GM21723 (cell line): ENCODE results near the gene GTF2A1.
"Not testable (repeated sequence)": the region's sequence is repeated elsewhere in the genome, so short reads cannot be mapped to it uniquely, and the experiment has no call there.

Experiments
- ATAC-seq: cut with Tn5 transposase; IDR thresholded peaks from one replicate; pipeline ENCODE4 v1.9.1; 2021; ENCODE audit warnings: mild to moderate bottlenecking, moderate library complexity; ENCODE audit not compliant: unreplicated experiment

GTF2A1 gene

GRCh38 chr14:81233615-81234014 is 12.9 kb upstream of the GTF2A1 start:
- ATAC-seq = no peak

- ATAC-seq = no peak
Observed at GRCh38 chr14:81231540-81231939, 10.8 kb upstream of the GTF2A1 start.

- ATAC-seq = no peak
Observed at GRCh38 chr14:81224222-81224621, 3.5 kb upstream of the GTF2A1 start.

DNA sequence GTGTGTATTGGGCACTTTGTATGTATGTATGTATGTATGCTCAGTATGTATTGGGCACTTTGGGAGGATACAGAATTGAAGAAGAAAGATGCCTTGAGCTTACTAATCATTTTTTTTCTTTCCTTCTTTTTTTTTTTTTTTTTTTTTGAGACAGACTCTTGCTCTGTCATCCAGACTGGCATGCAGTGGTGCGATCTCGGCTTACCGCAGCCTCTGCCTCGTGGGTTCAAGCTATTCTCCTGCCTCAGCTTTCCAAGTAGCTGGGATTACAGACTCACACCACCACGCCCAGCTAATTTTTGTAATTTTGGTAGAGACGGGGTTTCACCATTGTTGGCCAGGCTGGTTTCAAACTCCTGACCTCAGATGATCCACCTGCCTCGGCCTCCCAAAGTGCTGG is 3.0 kb upstream of the GTF2A1 start:
- ATAC-seq = not testable (repeated sequence)

GRCh38 chr14:81222691-81223090 is 1.9 kb upstream of the GTF2A1 start:
- no peak for ATAC-seq

- no peak for ATAC-seq
Observed at GRCh38 chr14:81222126-81222525, 1.4 kb upstream of the GTF2A1 start.

GRCh38 chr14:81221579-81222102 is 882 bp upstream of the GTF2A1 start:
- no peak for ATAC-seq

GRCh38 chr14:81220580-81220829 is 254 bp downstream of the GTF2A1 start:
- ATAC-seq = no peak

DNA sequence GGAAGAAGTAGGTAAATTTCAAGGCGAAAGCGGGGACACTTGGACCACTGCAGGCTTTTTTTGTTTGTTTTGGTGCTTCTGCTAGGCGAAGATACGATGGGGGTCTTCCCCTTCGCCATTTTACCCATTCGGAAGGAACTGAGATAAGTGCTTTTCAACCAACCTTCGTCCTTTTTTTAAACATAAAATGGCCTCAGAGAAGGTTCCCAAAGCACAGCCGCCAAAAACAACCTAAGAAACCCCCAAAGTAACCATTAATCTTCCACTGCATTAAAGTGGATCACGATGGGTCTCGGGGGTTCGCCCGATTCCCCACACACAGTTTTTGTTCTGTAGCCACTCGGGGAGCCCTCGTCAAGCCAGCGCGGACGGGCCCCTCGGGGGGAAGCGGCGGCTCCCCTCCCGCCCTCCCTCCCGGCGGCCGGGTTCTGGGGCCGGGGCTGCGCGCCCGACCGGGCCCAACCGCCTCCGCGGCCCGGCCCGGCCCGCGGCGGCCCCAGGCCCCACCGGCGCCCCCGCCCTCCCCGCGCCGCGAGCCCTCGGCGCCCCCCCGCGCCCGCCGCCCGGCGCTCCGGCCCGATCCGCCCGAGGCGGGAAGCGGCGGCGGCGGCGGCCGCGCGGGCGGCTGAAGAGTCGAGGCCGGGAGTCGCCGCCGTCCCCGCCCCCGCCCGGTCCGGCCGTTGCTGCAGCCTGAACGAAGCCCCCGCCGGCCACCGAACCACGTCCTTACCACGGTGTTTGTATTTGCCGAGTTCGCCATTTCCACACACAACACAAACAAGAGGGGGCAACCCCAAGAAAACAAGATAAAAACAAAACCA is 790 bp downstream of the GTF2A1 start:
- no peak for ATAC-seq

- peak; percentile 66 for ATAC-seq
Observed at GRCh38 chr14:81219210-81219758, 1.5 kb downstream of the GTF2A1 start.

- peak; percentile 62 for ATAC-seq
Observed at GRCh38 chr14:81211844-81212243, 8.9 kb downstream of the GTF2A1 start.

GRCh38 chr14:81209167-81209836 is 11.5 kb downstream of the GTF2A1 start:
- ATAC-seq = peak; percentile 61

GRCh38 chr14:81208489-81208888 is 12.3 kb downstream of the GTF2A1 start:
- ATAC-seq = no peak

DNA sequence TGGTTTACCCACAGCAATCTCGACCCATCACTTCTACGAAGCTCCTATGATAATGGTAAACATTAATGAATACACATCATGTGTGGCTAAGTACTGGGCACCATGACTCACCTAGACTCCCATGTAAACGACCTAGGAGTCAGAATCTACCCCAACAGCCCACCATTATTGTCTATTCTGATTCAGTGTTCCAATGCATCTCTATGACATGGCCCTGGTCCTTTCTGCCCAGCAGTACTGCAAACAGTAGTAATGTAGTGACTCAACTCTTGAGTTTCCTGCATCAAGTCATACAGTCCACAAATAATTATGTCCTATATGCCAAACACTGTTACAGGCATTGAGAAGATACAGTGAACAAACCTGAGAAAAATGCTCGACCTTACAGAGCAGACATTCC is 14.6 kb downstream of the GTF2A1 start:
- no peak for ATAC-seq

- no peak for ATAC-seq
Observed at GRCh38 chr14:81205639-81206038, 15.1 kb downstream of the GTF2A1 start.

DNA sequence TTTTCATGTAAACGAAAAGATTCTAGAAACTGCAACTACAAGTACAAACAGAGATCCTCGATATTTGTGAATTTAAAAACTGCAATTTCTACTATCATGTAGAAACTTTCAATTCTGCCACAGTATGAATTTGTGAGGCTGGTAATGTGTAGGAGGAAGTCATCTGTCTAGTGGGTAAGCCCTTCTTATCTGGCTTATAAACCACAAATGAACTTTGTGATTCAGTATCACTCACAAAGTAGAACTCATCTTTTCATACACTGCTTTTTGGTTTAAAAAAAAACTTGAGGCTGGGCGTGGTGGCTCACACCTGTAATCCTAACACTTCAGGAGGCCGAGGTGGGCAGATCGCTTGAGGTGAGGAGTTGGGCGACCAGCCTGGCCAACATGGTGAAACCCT is 20.7 kb downstream of the GTF2A1 start:
- peak; percentile 61 for ATAC-seq

DNA sequence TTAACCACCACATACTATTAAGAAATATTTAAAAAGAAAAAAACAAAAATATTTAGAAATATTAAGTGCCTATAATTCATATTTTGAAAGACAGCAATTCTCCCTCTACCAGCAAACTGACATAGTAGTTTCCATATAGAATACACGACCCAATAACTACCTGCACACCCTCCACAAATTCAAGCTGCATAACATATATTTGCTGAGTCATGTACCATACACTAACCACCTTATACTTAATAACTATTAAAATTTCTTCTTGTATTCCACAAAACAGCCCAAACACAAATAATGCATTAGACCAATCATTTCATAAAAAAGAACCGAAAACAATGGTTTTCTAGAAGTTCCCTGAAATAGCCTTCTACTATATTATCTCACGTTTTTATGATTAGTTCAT is 21.7 kb downstream of the GTF2A1 start:
- ATAC-seq = no peak

- ATAC-seq = no peak
Observed at GRCh38 chr14:81198651-81199050, 22.1 kb downstream of the GTF2A1 start.

DNA sequence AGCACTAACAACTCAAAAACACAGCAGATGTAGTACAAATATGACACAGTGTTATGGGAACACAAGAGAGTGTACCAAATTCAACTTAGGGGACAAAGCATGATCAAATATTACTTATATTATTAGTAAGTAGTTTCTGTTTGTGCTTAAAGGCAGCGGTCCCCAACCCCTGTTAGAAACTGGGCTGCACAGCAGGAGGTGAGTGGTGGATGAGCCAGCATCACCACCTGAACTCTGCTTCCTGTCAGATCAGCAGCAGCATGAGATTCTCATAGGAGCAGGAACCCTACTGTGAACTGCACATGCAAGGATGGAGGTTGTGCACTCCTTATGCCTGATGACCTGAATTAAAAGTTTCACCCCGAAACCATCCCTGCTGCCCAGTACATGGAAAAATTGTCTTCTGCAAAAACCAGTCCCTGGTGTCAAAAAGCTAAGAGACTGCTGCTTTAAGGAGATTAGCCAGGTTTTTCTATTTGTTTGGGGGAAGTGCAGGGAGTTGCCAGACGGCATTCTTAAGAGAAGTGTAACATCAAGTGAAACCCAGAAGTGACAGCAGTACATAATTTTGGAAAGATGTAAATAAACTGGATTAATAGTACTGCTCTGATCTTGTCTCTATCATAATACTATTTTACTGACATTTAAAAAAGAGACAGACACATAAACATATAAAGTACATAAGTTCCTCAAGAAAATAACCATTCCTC is 26.7 kb downstream of the GTF2A1 start:
- ATAC-seq = no peak

GRCh38 chr14:81192594-81192993 is 28.2 kb downstream of the GTF2A1 start:
- ATAC-seq = no peak

GRCh38 chr14:81187832-81188522 is 32.8 kb downstream of the GTF2A1 start:
- ATAC-seq = peak; percentile 87
